ENCODE results near the gene TMEM82.
"Not testable (repeated sequence)": the region's sequence is repeated elsewhere in the genome, so short reads cannot be mapped to it uniquely, and the experiment has no call there.

TMEM82 gene

DNA sequence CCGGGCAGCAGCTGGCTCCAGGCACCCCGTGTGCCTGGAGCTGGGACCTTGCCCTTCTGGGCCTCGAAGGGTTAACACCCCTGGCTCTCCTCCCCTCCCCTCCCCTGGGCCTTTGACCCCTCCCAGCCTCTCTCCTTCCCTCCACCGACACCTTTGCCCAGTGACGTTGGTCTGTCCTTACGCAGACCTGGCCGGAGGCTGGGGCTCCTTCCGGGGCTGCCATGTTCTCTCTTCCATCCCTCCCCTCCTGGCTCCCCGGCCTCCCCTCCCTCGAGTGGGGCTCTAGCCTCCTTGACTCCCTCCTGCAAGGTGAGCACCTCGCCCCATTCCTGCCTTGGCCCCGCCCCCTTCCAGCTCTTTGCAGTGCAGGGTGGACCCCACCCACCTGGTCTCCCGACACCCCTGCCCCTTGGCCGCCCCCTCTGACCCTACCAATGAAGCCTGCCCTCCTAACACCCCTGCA is at the start of gene TMEM82:
Gene TMEM82, plus strand, starts transcription at position 161 of the 463 bp plus-strand sequence. Its CDS starts 61 bp downstream, at position 222.
- DNase-seq (ENCODE audit: low spot score), result no peak
- no peak for TF ChIP-seq CTCF (IDR thresholded peaks at IDR 0.05)
- Histone ChIP-seq H3K27ac (peak within 1 kb of the TSS in 1 of 2 donors; percentile 54), H3K4me3 (no peak within 1 kb of the TSS)

DNA sequence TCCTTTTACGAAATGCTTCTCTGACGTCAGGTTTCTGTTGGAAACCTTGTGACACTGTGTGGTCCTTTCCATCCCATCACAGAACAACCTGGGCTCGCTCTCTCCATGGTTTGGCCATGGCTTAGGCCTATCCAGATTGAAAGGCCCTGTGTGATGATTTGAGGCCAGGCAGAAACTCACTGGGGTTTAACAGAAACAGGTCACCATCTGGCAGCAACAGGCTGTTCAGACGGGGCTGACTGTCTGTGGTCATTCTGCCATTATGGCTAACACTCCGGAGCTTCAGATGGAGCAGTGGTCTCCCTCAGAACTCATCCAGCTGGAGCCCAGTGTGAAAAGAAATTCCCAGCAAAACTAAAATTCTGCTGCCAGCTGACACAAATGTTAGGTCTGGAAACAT is 48.9 kb upstream of the TMEM82 start:
- no peak for TF ChIP-seq CTCF (IDR thresholded peaks at IDR 0.05)
- H3K4me3 ChIP-seq, result no peak overlapping the region
- peak overlapping the region; percentile 24 to 37 for H3K27ac ChIP-seq
- no peak for DNase-seq (ENCODE audit: low spot score)

DNA sequence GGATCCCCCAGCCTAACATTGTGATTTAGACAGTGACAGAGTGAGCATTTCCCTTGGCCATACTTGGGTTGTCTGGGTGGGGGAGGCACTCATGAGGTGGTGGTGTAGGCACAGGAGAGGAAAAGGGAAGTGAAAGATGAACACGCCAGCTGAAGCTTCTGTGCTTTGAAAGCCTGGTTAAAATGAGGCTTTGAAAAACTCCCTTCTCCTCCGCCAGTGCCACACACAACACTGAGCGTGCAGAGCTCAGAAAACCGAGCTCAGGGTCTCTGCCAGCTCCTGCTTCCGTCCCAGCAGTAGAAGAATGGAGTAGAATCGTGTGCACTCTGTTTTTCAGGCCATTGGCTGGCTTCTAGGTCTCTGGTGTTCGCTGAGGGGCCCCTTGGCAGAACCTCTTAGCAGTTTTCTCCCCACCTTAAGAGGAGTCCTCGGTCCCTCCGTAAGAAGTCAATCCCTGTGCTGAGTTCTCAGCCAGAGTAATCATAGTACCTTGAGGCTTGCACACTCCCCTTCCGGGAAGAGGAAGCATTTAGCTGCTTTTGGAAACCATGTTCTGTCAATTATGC is 45.3 kb upstream of the TMEM82 start:
- peak overlapping the region; percentile 15 to 19 for H3K27ac ChIP-seq
- no peak for DNase-seq (ENCODE audit: low spot score)
- H3K4me3 ChIP-seq, result no peak overlapping the region
- TF ChIP-seq CTCF (IDR thresholded peaks at IDR 0.05), result no peak

DNA sequence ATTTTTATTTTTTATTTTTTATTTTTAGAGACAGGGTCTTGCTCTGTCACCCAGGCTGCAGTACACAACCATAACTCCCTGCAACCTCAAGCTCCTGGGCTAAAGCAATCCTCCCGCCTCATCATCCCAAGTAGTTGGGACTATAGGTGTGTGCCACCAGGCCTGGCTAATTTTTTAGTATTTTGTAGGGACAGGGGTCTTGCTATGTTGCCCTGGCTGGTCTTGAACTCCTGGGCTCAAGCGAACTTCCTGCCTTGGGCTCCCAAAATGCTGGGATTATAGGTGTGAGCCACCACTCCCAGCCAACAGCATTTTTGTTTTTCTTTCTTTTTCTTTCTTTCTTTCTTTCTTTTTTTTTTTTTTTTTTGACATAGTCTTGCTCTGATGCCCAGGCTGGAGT is 44.1 kb upstream of the TMEM82 start:
- Histone ChIP-seq H3K27ac (no peak overlapping the region), H3K4me3 (no peak overlapping the region)
- no peak for DNase-seq (ENCODE audit: low spot score)
- no peak for TF ChIP-seq CTCF (IDR thresholded peaks at IDR 0.05)

- not testable (repeated sequence) for H3K4me3 ChIP-seq; DNase-seq (ENCODE audit: low spot score); H3K27ac ChIP-seq
Observed at GRCh38 chr1:15699321-15699720, 43.0 kb upstream of the TMEM82 start.

GRCh38 chr1:15700508-15700907 is 41.8 kb upstream of the TMEM82 start:
- peak overlapping the region in 1 of 2 donors; percentile 32 for H3K27ac ChIP-seq
- TF ChIP-seq CTCF (IDR thresholded peaks at IDR 0.05), result no peak
- peak overlapping the region; percentile 16 for H3K4me3 ChIP-seq
- no peak for DNase-seq (ENCODE audit: low spot score)

GRCh38 chr1:15701784-15702183 is 40.5 kb upstream of the TMEM82 start:
- Histone ChIP-seq H3K27ac (peak overlapping the region in 1 of 2 donors; percentile 45), H3K4me3 (no peak overlapping the region)
- no peak for DNase-seq (ENCODE audit: low spot score)
- TF ChIP-seq CTCF (IDR thresholded peaks at IDR 0.05), result no peak

All from coronary artery (tissue), 2 donors.